Femur (tissue), 1 donor: ENCODE results near the gene CTNNA2.

Source experiments
- DNase-seq: peaks from one replicate; pipeline ENCODE4 v3.0.0-alpha.2; 2017

The CTNNA2 gene

DNA sequence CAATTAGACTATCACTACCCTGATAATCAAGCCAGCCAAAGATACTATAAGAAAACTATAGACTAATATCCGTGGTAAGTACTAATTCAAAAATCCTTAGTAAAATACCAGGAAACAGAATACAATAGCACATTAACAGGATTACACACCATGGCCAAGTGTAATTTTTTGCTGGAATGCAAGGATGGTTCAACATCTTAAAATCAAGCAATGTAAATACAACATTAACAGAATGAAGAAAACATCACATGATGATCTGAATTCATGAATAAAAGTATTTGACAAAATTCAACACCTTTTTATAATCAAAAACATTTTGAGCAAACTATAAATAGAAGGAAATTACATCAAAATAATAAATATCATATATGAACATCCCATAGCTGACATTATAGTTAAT, 1142.4 kb downstream of the CTNNA2 start:
- no peak for DNase-seq

- no peak for DNase-seq
These were observed 1157.9 kb downstream of the CTNNA2 start for GRCh38 chr2:80670763-80671162.

- no peak for DNase-seq
These were observed 1174.7 kb downstream of the CTNNA2 start for GRCh38 chr2:80687524-80687923.

DNA sequence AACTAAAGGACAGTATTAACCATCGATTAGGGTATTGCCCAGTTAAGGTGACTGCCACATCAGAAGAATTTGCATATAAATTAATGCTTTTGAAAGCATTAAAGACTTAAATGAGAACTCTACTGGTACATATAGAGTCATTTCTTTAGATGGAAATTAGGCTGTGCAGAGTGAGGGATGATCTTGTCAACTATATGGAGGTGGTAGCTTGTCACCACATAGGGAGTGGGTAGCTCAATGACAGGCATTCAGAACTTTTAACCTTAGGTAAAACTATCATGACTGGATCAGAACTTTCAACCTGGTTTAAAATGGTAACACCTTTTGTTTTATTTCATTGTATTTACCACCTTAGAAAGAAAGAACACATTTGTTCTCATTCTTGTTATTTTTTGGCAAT, 1176.3 kb downstream of the CTNNA2 start:
- DNase-seq, result no peak
